Loucy (cell line): ENCODE measurements around the gene HLA-DMA.

Experiments
- H2AFZ ChIP-seq: fragments of 200-600 bp; sonication (generic); 2 replicates; pipeline ENCODE4 v1.6.0; 2016; ENCODE audit warnings: antibody characterized with exemption, mild to moderate bottlenecking, low read length, moderate library complexity
- H3F3A ChIP-seq: fragments of 200-600 bp; 2 replicates; pipeline ENCODE4 v1.6.0; 2016; ENCODE audit warnings: antibody characterized with exemption, low read depth, mild to moderate bottlenecking
- H3K27me3 ChIP-seq: fragments of 200-600 bp; sonication (generic); 2 replicates; pipeline ENCODE4 v1.6.1; 2014; ENCODE audit warnings: low read length, mild to moderate bottlenecking; ENCODE audit not compliant: insufficient read depth, poor library complexity, severe bottlenecking
- H3K36me3 ChIP-seq: fragments of 200-600 bp; sonication (generic); 2 replicates; pipeline ENCODE4 v1.6.1; 2016; ENCODE audit warnings: low read length; ENCODE audit not compliant: insufficient read depth
- H3K4me1 ChIP-seq: fragments of 200-600 bp; sonication (generic); 2 replicates; pipeline ENCODE4 v1.5.1; 2014; ENCODE audit warnings: low read length, mild to moderate bottlenecking; ENCODE audit not compliant: insufficient read depth, poor library complexity, severe bottlenecking
- H3K4me2 ChIP-seq: fragments of 200-600 bp; sonication (generic); 2 replicates; pipeline ENCODE4 v1.6.0; 2014; ENCODE audit warnings: antibody characterized with exemption, low read length, low read depth, mild to moderate bottlenecking; ENCODE audit not compliant: poor library complexity, severe bottlenecking
- H3K4me3 ChIP-seq: fragments of 200-600 bp; sonication (generic); 2 replicates; pipeline ENCODE4 v1.5.1; 2014; ENCODE audit warnings: low read length, mild to moderate bottlenecking, mixed read lengths; ENCODE audit not compliant: poor library complexity, severe bottlenecking
- H3K79me2 ChIP-seq: fragments of 200-600 bp; sonication (generic); 2 replicates; pipeline ENCODE4 v1.6.1; 2014; ENCODE audit warnings: low read length; ENCODE audit not compliant: insufficient read depth
- H3K9ac ChIP-seq: fragments of 200-600 bp; sonication (generic); 2 replicates; pipeline ENCODE4 v1.6.0; 2014; ENCODE audit warnings: mild to moderate bottlenecking, low read depth, low read length, moderate library complexity; ENCODE audit not compliant: poor library complexity, severe bottlenecking
- H3K9me2 ChIP-seq: fragments of 200-600 bp; sonication (generic); replicated peaks from 2 replicates; pipeline ENCODE4 v1.6.1; 2016; ENCODE audit warnings: low read depth, low read length, mixed read lengths
- H3K9me3 ChIP-seq: fragments of 200-600 bp; sonication (generic); 2 replicates; pipeline ENCODE4 v1.6.1; 2014; ENCODE audit warnings: mild to moderate bottlenecking, antibody characterized with exemption, low read length, low read depth; ENCODE audit not compliant: insufficient read depth
- H4K20me1 ChIP-seq: fragments of 200-600 bp; sonication (generic); 2 replicates; pipeline ENCODE4 v1.6.0; 2014; ENCODE audit warnings: antibody characterized with exemption, low read length, mild to moderate bottlenecking; ENCODE audit not compliant: insufficient read depth, poor library complexity, severe bottlenecking
- CTCF ChIP-seq: fragments of 200-600 bp; sonication (generic); conservative IDR thresholded peaks from 2 replicates; pipeline ENCODE4 v1.5.1; 2014; ENCODE audit warnings: mild to moderate bottlenecking, antibody characterized with exemption, low read length
- EZH2phosphoT487 ChIP-seq: fragments of 200-600 bp; IDR thresholded peaks from 2 replicates; pipeline ENCODE4 v1.6.1; 2018; ENCODE audit warnings: antibody characterized with exemption, mild to moderate bottlenecking, moderate library complexity, borderline replicate concordance

Gene HLA-DMA

DNA sequence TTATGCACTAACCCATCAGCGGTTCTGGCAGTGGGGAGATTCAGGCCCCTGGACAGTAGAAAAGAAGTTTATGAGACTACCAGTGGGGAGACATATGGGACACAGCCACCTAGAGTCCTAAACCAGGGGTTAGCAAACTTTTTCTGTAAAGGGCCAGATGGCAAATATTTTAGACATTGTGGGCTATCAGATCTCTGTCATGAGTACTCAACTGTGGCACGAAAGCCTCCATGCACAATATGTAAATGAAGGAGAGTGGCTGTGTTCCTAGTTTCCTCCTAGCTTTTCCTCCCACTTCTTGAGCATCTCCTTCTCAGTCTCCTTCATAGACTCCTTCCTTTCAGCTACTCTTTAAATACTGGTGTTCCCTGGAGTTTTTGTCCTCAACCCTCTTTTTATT is 3.3 kb upstream of the HLA-DMA start:
- Histone ChIP-seq H3K27me3 (no peaks in the 10 kb centered on the region), H3K9ac (no peak overlapping the region), H3K79me2 (no peaks in the 10 kb centered on the region), H3F3A (no peaks in the 10 kb centered on the region), H2AFZ (no peak overlapping the region), H4K20me1 (no peaks in the 10 kb centered on the region), H3K4me2 (no peak overlapping the region), H3K9me3 (no peaks in the 10 kb centered on the region), H3K9me2 (no peaks in the 10 kb centered on the region), H3K4me1 (peaks cover 11% of the 10 kb centered on the region), H3K36me3 (no peaks in the 10 kb centered on the region), H3K4me3 (no peak overlapping the region)
- no peak for TF ChIP-seq EZH2phosphoT487
- no peak for TF ChIP-seq CTCF

DNA sequence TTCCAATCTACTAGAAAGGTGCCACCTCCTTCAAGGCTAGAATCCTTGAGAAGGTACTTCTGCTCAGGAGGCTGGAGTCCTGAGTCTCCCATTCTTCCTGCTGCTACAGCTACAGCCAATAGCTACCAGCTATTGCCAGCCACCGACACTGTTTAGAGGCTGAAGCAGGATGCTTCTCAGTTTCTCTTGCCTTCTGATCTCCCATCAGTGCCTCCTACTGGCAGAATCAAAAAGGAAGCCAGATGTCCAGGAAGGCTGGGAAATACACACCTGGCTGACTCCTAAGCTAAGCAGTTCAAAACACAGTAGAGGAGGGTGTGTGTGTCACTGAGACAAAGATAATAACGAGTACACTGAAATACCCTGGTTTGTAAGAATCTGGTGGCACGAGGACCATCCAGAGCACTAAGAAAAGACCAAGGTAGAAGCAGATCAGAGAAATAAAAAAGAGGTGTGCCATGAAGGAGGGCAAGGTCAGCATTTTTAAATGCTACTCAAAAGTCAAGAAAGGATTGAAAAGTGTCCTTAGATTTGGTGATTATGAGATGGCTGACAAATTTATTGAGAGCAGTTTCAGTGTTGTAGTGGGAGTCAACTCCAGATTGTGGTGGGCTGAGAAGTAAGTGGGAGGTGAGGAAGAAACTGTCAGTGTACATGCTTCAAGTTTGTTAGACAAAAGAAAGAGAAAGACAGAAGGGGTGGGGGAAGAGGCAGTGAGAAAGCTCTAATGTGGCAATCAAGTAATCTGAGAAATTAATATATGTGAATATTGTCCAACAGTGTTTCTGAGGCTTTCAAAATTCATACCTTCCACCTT is 2.3 kb upstream of the HLA-DMA start:
- Histone ChIP-seq H3F3A (no peaks in the 10 kb centered on the region), H3K9me3 (no peaks in the 10 kb centered on the region), H2AFZ (no peak overlapping the region), H3K4me3 (no peak overlapping the region), H3K36me3 (no peaks in the 10 kb centered on the region), H3K27me3 (no peaks in the 10 kb centered on the region), H4K20me1 (no peaks in the 10 kb centered on the region), H3K4me1 (peaks cover 11% of the 10 kb centered on the region), H3K4me2 (no peak overlapping the region), H3K79me2 (no peaks in the 10 kb centered on the region), H3K9me2 (no peaks in the 10 kb centered on the region), H3K9ac (no peak overlapping the region)
- TF ChIP-seq CTCF (peak; percentile 80), EZH2phosphoT487 (no peak)

- Histone ChIP-seq H2AFZ (no peak overlapping the region), H4K20me1 (no peaks in the 10 kb centered on the region), H3K36me3 (no peaks in the 10 kb centered on the region), H3K9me2 (no peaks in the 10 kb centered on the region), H3F3A (no peaks in the 10 kb centered on the region), H3K79me2 (no peaks in the 10 kb centered on the region), H3K4me1 (peaks cover 16% of the 10 kb centered on the region), H3K27me3 (no peaks in the 10 kb centered on the region), H3K9ac (no peak overlapping the region), H3K9me3 (no peaks in the 10 kb centered on the region), H3K4me2 (no peak overlapping the region), H3K4me3 (no peak overlapping the region)
- TF ChIP-seq EZH2phosphoT487 (no peak), CTCF (no peak)
Observed at GRCh38 chr6:32954267-32954666, 1.4 kb upstream of the HLA-DMA start.
